A549 (cell line): ENCODE measurements around the gene MAP4K4. TPM values are rescaled to one million over a fixed set of nuclear protein-coding genes. Genes with fewer than 3 reads are reported as not detected.

Experiments used
- ATAC-seq, 2 experiments: fragments of 200-7000 bp in 1 of 2; fragments of >200 bp in 1 of 2; cut with Nextera tagmentation in 1 of 2; cut with Tn5 transposase in 1 of 2; 3 replicates each; pipeline versions ENCODE4 v1.8.0 to v1.9.1; 2018 to 2020; ENCODE audit warnings: mild to moderate bottlenecking in 1 of 2, moderate library complexity in 1 of 2
- CTCF ChIA-PET: fragments of 300-600 bp; sonication (Branson Sonifier 250); formaldehyde crosslinking; extraction: SDS; loops from one replicate; lab custom pipeline; 2021; ENCODE audit warnings: antibody characterized with exemption, inconsistent platforms; lab: Yijun Ruan, JAX
- POLR2A ChIA-PET: fragments of 350-600 bp; formaldehyde crosslinking; extraction: SDS; loops from one replicate; lab custom pipeline; 2021; ENCODE audit warnings: antibody characterized with exemption, inconsistent platforms; lab: Yijun Ruan, JAX
- DNase-seq, 2 experiments: peaks; one replicate each; pipeline versions ENCODE4 v3.0.0 to v3.0.0-alpha.2; 2011 to 2016; ENCODE audit warnings: low read depth in 1 of 2, low spot score in 1 of 2
- FAIRE-seq: peaks from 2 replicates; lab custom pipeline; 2011; peaks lifted over from hg19 to GRCh38; lab: Jason Lieb, UNC
- H3K27ac ChIP-seq, 2 experiments: fragments of >200 bp; sonication (Bioruptor Twin); formaldehyde crosslinking; 3 replicates each; pipeline ENCODE4 v1.5.1; 2016 to 2017
- H3K4me1 ChIP-seq: fragments of >200 bp; sonication (Bioruptor Twin); formaldehyde crosslinking; 3 replicates; pipeline ENCODE4 v1.6.1; 2016
- H3K4me2 ChIP-seq: fragments of >200 bp; sonication (Bioruptor Twin); formaldehyde crosslinking; 3 replicates; pipeline ENCODE4 v1.6.1; 2016
- H3K4me3 ChIP-seq: fragments of >200 bp; sonication (Bioruptor Twin); formaldehyde crosslinking; 3 replicates; pipeline ENCODE4 v1.5.1; 2016
- H3K9me3 ChIP-seq: fragments of >200 bp; sonication (Bioruptor Twin); formaldehyde crosslinking; 3 replicates; pipeline ENCODE4 v1.6.1; 2016
- BHLHE40 ChIP-seq: IDR thresholded peaks from 2 replicates; pipeline ENCODE4 v1.6.1; 2012; ENCODE audit warnings: low read depth, low read length, inconsistent platforms
- FOXS1 ChIP-seq: fragments of 250-450 bp; sonication (Bioruptor Pico); IDR thresholded peaks from 2 replicates; pipeline ENCODE4 v1.5.0; 2020; ENCODE audit warnings: mild to moderate bottlenecking, moderate library complexity
- JUNB ChIP-seq: fragments of >200 bp; sonication (Bioruptor Twin); formaldehyde crosslinking; IDR thresholded peaks from 2 replicates; pipeline ENCODE4 v1.6.1; 2016
- TFCP2L1 ChIP-seq: fragments of 250-450 bp; sonication (Bioruptor Pico); IDR thresholded peaks from 2 replicates; pipeline ENCODE4 v1.5.0; 2021; ENCODE audit warnings: mild to moderate bottlenecking
- ZSCAN20 ChIP-seq: fragments of 250-450 bp; sonication (Bioruptor Pico); IDR thresholded peaks from 2 replicates; pipeline ENCODE4 v1.8.0; 2022; ENCODE audit warnings: mild to moderate bottlenecking, moderate library complexity
- WGBS: methylation state at CpG from one replicate; pipeline ENCODE4 v1.1.6; 2017; ENCODE audit errors: missing lambda C conversion rate; 5-methylcytosine and 5-hydroxymethylcytosine counted together
- polyA plus RNA-seq, 4 experiments: library from polyadenylated mRNA; depleted of rRNA in 3 of 4; stranded (reverse); fragments of >200 nt; fragmentation: RNase III in 1 of 4; extraction: RNeasy Plus Mini Kit Qiagen cat#74134 plus additional on column Dnase treatment in 1 of 4; gene quantifications; 2 replicates in 3 of 4; 3 replicates in 1 of 4; pipeline ENCODE4 v1.2.3, GENCODE V29; 2011 to 2017

Gene MAP4K4
- polyA plus RNA-seq, 2 of the 4 experiments (the other 2 are of a cell fraction) = 61.9 to 82.2 TPM

GRCh38 chr2:101942851-101943250 lies 245.3 kb downstream of the MAP4K4 start:
- Histone ChIP-seq H3K4me3 (no peak overlapping the region), H3K4me1 (no peaks in the 10 kb centered on the region)
- CTCF ChIA-PET = no interaction called here
- 55% methylated on average over 3 of the region's 3 CpGs for WGBS
- TF ChIP-seq ZSCAN20 (CRISPR knock-in tag) (no peak), FOXS1 (CRISPR knock-in tag) (no peak), TFCP2L1 (CRISPR knock-in tag) (no peak), JUNB (no peak), BHLHE40 (no peak)
- TF ChIP-seq, all 56 proteins: peak for 0
- POLR2A ChIA-PET = no interaction called here
- Histone ChIP-seq H3K27ac (no peak overlapping the region), H3K4me2 (no peak overlapping the region), H3K9me3 (0 out of 3 replicates have a peak, but pooled peaks cover 3% of the 10 kb centered on the region)
- ATAC-seq (no peak), FAIRE-seq (no peak), DNase-seq (no peak)

Other genes starting within 250 kb of the MAP4K4 start
- not detected in 2 replicates for gene RFX8, start 222.6 kb upstream of the MAP4K4 start, polyA plus RNA-seq (2011; rRNA removed)
- not detected in 3 replicates for gene RFX8, start 222.6 kb upstream of the MAP4K4 start, polyA plus RNA-seq (2017; fragmentation: RNase III; extraction: RNeasy Plus Mini Kit Qiagen cat#74134 plus additional on column Dnase treatment)